Stromal cell of bone marrow (primary cell): Measurements from ENCODE around the gene NAGA.
A peak's percentile ranks its signal among the peaks of the same experiment; 100 is the strongest.
"Not testable (repeated sequence)": the region's sequence is repeated elsewhere in the genome, so short reads cannot be mapped to it uniquely, and the experiment has no call there.

Experiments
- DNase-seq: peaks from one replicate; pipeline ENCODE4 v3.0.0-alpha.2; 2012; ENCODE audit warnings: low read depth

NAGA gene

GRCh38 chr22:42070517-42071422, at the start of gene NAGA:
TSS of gene NAGA (minus strand) at chr22:42070812. CDS start at chr22:42070297, 515 bp downstream.
- DNase-seq: peak; percentile 94

- no peak for DNase-seq
Observed at GRCh38 chr22:42116848-42117424, 46.3 kb upstream of the NAGA start.

GRCh38 chr22:42115420-42115830, 44.8 kb upstream of the NAGA start:
- not testable (repeated sequence) for DNase-seq

- DNase-seq: no peak
Observed at GRCh38 chr22:42114721-42115120, 44.1 kb upstream of the NAGA start.

- not testable (repeated sequence) for DNase-seq
Observed at GRCh38 chr22:42112793-42113192, 42.2 kb upstream of the NAGA start.

- no peak for DNase-seq
Observed at GRCh38 chr22:42111798-42112197, 41.2 kb upstream of the NAGA start.

- DNase-seq: no peak
Observed at GRCh38 chr22:42108848-42109247, 38.2 kb upstream of the NAGA start.

GRCh38 chr22:42104332-42104860, 33.8 kb upstream of the NAGA start:
- DNase-seq: not testable (repeated sequence)

- DNase-seq: no peak
Observed at GRCh38 chr22:42101199-42101598, 30.6 kb upstream of the NAGA start.

- no peak for DNase-seq
Observed at GRCh38 chr22:42091455-42091782, 20.8 kb upstream of the NAGA start.

GRCh38 chr22:42090596-42091454, 20.2 kb upstream of the NAGA start, which contains the start of gene NDUFA6:
TSS of gene NDUFA6 (minus strand) at chr22:42090772. CDS start at chr22:42090744, 28 bp downstream.
- peak; percentile 98 for DNase-seq

- DNase-seq: no peak
Observed at GRCh38 chr22:42086051-42086450, 15.4 kb upstream of the NAGA start.

- no peak for DNase-seq
Observed at GRCh38 chr22:42084874-42085273, 14.3 kb upstream of the NAGA start.

GRCh38 chr22:42083119-42083518, 12.5 kb upstream of the NAGA start:
- DNase-seq: no peak

GRCh38 chr22:42080287-42080686, 9.7 kb upstream of the NAGA start:
- peak; percentile 23 for DNase-seq

GRCh38 chr22:42079319-42080251, 9.0 kb upstream of the NAGA start, which contains the start of gene SMDT1:
TSS of gene SMDT1 (plus strand) at chr22:42079700. CDS start at chr22:42079769, 69 bp downstream.
- DNase-seq: peak; percentile 97

- no peak for DNase-seq
Observed at GRCh38 chr22:42078469-42079318, 8.1 kb upstream of the NAGA start.

GRCh38 chr22:42077486-42078125, 7.0 kb upstream of the NAGA start:
- DNase-seq: no peak

GRCh38 chr22:42076764-42077485, 6.3 kb upstream of the NAGA start:
- DNase-seq: no peak
